Limb (tissue), 2 donors: ENCODE measurements around the gene ADI1.
"Not testable (repeated sequence)": the region's sequence is repeated elsewhere in the genome, so short reads cannot be mapped to it uniquely, and the experiment has no call there.

Experiments used
- DNase-seq, 2 donors: peaks; one replicate each; pipeline ENCODE4 v3.0.0-alpha.2; 2016; ENCODE audit errors: extremely low spot score in 2 of 2

Gene ADI1

GRCh38 chr2:3493615-3494007 is 25.7 kb downstream of the ADI1 start:
- DNase-seq, result peak in 1 of 2 donors; percentile 39

- no peak for DNase-seq
Observed at GRCh38 chr2:3492951-3493614, 26.2 kb downstream of the ADI1 start.

GRCh38 chr2:3492475-3492787 is 26.9 kb downstream of the ADI1 start:
- DNase-seq, result not testable (repeated sequence)

- no peak for DNase-seq
Observed at GRCh38 chr2:3491716-3492474, 27.4 kb downstream of the ADI1 start.

- no peak for DNase-seq
Observed at GRCh38 chr2:3491306-3491705, 28.0 kb downstream of the ADI1 start.

GRCh38 chr2:3490191-3491170 is 28.9 kb downstream of the ADI1 start:
- DNase-seq, result peak in 1 of 2 donors; percentile 26

DNA sequence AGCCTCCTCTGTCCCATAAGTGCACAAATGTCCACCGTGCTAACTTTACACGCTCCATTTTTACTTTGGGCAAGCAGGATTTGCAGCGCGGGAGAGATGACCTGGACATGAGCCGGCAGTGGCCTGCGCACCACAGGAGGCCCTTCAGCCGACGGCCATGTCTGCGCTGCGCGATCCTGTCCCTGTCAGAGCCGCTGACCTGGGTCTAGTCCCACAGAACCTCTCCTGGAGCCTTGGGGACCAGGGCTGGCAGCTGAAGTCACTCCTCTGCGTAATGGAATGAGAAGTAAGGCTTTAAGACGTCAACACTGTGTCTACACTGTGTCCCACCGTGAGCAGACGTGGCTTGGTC is 29.6 kb downstream of the ADI1 start:
- no peak for DNase-seq

GRCh38 chr2:3488855-3489763 is 30.2 kb downstream of the ADI1 start:
- DNase-seq, result peak in 1 of 2 donors; percentile 27

DNA sequence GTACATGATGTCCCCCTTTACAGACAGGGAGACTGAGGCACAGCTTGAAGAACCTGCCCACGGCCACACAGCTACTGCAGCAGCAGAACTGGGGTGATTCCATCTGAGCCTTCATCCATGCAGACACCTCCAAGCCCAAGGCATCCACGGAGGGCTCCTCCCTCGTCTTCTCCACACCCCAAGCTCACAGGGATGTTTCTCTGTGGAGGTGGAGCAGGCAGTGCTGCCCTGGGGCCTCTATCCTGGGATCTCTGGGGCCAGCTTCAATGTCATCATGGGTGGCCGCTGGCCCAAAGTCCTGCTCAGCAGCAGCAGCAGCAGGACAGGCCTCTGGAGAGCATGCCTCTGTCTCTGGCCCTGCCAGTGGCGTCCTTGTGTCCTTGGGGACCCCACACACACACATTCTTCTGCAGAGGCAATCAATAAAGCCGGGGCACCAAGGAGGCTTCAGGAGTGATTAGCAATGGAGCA is 31.2 kb downstream of the ADI1 start:
- peak in 1 of 2 donors; percentile 24 for DNase-seq

DNA sequence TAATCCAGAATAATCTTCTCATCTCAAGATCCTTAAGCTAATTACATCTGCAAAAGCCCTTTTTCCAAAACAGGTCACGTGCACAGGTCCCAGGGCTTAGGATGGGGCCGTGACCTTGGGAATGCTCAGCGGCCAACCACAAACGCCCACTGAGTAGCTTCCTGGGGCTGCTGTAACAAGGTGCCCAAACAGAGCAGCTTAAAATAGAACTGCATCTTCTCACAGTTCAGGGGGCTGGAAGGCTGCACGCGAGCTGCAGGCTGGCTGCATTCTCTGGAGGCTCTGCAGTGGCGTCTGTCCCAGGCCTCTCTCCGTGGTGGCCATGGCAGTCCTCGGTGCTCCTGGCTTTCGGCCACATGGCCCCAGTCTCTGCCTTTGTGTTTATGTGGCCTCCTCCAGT is 31.9 kb downstream of the ADI1 start:
- DNase-seq, result peak in 1 of 2 donors; percentile 12

GRCh38 chr2:3487028-3487425 is 32.3 kb downstream of the ADI1 start:
- DNase-seq, result no peak

DNA sequence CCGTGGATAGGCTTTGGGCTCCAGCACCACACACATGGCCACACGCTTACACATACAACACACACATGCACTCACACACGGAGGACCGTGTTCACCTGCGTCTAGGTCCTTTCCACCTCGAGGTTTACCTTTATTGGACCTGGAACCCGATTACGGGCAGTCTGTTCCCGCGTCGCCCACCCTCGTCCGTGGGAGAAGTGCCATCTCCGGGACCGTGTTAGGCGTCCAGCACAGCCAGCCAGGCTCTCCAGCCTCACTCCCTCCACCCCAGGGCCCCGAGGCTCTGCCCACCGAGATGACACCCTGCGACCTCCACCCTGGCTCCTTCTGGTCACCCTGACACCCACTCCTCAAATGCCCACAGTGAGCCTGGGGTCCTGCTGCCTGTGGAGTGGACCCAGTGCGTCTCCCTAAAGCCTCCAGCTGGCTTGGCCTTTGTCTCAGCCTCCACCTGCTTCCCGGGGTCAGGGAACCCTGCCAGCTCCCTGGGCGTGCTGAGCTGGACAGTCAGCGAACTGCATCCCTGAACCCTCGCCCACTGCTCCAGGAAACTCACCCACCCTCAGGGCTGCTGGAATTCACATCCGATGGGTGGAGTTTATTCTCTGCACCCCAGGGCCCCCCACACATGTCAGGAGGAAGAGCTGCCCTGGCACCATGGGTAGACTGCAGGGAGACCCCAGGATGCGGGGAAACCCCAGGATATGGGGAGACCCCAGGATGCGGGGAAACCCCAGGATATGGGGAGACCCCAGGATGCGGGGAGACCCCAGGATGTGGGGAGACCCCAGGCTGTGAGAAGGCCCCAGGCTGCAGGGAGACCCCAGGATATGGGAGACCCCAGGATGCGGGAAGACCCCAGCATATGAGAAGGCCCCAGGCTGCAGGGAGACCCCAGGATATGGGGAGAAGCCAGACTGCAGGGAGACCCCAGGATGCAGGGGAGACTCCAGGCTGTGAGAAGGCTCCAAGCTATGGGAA is 33.0 kb downstream of the ADI1 start:
- DNase-seq, result peak in 1 of 2 donors; percentile 19

DNA sequence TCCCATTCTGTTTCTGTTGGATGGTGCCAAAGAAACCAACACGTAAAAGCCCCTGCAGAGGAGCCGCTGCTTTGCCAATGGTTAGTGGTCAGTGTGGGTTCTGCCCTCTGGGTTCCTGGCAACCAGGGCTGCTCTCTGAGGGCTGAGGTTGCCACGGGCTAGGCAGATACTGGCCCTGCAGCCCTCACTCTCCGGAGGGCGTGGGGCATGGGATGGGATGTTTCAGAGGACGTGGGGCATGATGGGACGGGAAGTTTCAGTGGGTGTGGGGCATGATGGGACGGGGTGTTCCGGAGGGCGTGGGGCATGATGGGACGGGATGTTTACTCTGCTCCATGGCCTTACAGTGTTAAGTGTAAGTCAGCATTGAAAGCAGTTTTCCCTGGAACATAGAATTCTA is 34.2 kb downstream of the ADI1 start:
- peak in 1 of 2 donors; percentile 11 for DNase-seq

- peak in 1 of 2 donors; percentile 19 for DNase-seq
Observed at GRCh38 chr2:3483986-3484960, 35.1 kb downstream of the ADI1 start.

DNA sequence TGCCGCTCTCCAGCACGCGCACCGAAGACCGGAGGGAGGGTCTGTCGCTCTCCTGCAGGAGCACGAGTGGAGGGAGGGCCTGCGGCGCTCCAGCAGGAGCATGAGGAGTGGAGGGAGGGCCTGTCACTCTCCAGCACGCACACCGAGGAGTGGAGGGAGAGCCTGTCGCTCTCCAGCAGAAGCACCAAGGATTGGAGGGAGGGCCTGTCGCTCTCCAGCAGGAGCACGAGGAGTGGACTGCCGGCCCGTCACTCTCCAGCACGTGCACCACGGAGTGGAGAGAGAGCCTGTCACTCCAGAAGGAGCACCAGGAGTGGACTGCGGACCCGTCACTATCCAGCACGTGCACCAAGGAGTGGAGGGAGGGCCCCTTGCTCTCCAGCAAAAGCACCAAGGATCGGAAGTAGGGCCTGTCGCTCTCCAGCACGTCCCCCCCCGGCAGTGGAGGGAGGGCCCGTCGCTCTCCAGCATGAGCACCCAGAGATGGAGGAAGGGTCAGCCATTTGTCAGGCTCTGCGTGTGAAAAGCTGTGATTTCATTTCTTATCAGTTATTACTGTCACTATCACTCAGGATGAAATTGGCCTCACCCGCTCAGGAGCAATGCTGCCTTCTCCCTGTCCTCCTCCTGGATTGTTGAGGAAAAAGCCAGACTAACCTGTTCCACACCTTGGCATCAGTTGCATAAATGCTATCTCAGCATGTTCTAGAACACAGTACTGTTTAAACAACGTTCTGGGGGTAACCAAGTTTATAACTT is 35.9 kb downstream of the ADI1 start:
- peak; percentile 76 to 91 for DNase-seq

GRCh38 chr2:3482363-3482821 is 36.9 kb downstream of the ADI1 start:
- DNase-seq, result no peak

DNA sequence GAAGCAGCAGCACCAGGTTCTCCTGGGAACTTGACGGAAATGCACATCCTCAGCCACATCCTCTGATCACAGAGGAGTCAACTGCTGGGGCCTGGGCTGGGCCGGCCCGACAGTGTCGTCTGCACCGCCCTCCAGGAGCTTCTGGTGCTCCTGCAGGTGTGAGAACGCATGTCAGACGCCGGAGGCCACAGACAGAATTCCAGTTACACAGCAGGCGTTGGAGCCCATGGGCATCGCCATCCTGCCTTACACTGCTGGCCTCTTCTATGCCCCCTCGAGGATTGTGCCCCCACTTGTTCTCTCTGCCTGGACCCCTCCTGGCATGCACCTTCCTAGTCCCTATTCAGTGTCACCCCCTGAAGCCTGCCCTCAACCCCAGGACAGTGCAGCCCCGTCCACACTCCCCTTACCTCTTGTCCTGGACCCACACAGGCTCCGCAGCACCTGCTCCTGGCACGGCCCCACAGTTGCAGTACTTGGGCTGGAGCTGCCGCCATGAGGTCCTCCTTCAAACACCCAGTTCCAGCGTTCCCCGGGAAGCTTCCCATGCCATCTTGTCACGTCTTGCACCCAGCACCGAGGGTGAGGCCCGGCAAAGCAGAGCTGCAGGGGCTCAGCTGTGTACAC is 37.5 kb downstream of the ADI1 start:
- no peak for DNase-seq
